ENCODE measurements around the gene GZF1.

DNA sequence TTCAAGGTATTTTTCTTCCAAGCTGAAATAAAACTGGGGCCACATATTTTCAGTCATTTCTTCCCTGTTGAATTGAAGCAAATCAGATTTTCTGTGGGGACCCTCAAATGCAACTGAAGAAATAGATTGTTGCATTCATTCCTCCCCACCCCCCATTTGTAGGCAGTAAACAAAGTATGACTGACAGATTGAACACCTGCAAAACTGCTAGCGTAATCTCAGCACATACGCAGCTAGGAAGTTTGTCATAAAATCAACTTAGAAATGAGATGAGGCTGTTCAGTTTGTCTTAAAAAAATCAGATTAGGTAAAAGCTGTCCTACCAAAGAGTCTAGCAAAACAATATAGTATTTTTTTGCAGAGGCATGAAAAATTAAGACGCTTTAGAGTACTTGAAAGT, 8.9 kb downstream of the GZF1 start:
- TF ChIP-seq, protein P1, sequence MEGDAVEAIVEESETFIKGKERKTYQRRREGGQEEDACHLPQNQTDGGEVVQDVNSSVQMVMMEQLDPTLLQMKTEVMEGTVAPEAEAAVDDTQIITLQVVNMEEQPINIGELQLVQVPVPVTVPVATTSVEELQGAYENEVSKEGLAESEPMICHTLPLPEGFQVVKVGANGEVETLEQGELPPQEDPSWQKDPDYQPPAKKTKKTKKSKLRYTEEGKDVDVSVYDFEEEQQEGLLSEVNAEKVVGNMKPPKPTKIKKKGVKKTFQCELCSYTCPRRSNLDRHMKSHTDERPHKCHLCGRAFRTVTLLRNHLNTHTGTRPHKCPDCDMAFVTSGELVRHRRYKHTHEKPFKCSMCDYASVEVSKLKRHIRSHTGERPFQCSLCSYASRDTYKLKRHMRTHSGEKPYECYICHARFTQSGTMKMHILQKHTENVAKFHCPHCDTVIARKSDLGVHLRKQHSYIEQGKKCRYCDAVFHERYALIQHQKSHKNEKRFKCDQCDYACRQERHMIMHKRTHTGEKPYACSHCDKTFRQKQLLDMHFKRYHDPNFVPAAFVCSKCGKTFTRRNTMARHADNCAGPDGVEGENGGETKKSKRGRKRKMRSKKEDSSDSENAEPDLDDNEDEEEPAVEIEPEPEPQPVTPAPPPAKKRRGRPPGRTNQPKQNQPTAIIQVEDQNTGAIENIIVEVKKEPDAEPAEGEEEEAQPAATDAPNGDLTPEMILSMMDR (conservative IDR thresholded peaks at IDR 0.05 in 1 of 2, IDR thresholded peaks at IDR 0.05 in 1 of 2; ENCODE audit: low read depth in 1 of 2, low read length in 2 of 2): no peak
- TF ChIP-seq EZH2 (IDR thresholded peaks at IDR 0.05; ENCODE audit: low read length, missing control alignments): no peak

Measured in fibroblast of lung (primary cell).